Endothelial cell of umbilical vein (primary cell): Measurements from ENCODE around the gene BARD1.

Experiments used
- CTCF ChIP-seq, 2 donors: IDR thresholded peaks; 1 replicate in 1 of 2; 2 replicates in 1 of 2; pipeline ENCODE4 v1.5.1; 2011; ENCODE audit warnings: low read length in 2 of 2, mild to moderate bottlenecking in 2 of 2, moderate library complexity in 2 of 2, control low read depth in 1 of 2, inconsistent platforms in 1 of 2, low read depth in 1 of 2; ENCODE audit not compliant: insufficient read depth in 1 of 2; ENCODE audit errors: extremely low read depth in 1 of 2
- EZH2 ChIP-seq: IDR thresholded peaks from 2 replicates; pipeline ENCODE4 v1.6.1; 2012; ENCODE audit warnings: borderline replicate concordance, low read depth, mild to moderate bottlenecking, moderate library complexity, low read length, inconsistent platforms; ENCODE audit not compliant: severe bottlenecking
- FOS ChIP-seq: IDR thresholded peaks from 2 replicates; pipeline ENCODE4 v1.6.1; 2011; ENCODE audit warnings: mild to moderate bottlenecking, low read length, moderate library complexity, borderline replicate concordance; ENCODE audit not compliant: insufficient read depth
- JUN ChIP-seq: IDR thresholded peaks from 2 replicates; pipeline ENCODE4 v1.6.1; 2011; ENCODE audit warnings: borderline replicate concordance, low read depth; ENCODE audit not compliant: insufficient read length, insufficient read depth
- MAX ChIP-seq: IDR thresholded peaks from 2 replicates; pipeline ENCODE4 v1.6.1; 2011; ENCODE audit not compliant: insufficient read depth, insufficient read length
- MYC ChIP-seq: IDR thresholded peaks from one replicate; pipeline ENCODE4 v1.6.1; 2011; ENCODE audit warnings: mild to moderate bottlenecking, low read depth, low read length
- POLR2A ChIP-seq: IDR thresholded peaks from 2 replicates; pipeline ENCODE4 v1.6.1; 2012; ENCODE audit warnings: low read depth, mild to moderate bottlenecking, control low read depth, low read length
- POLR2AphosphoS5 ChIP-seq: IDR thresholded peaks from 2 replicates; pipeline ENCODE4 v1.6.1; 2012; ENCODE audit warnings: low read depth, mild to moderate bottlenecking, control low read depth, low read length, moderate library complexity; ENCODE audit not compliant: insufficient read depth

- TF ChIP-seq CTCF (IDR thresholded peaks at IDR 0.05; ENCODE audit: extremely low read depth in 1 of 2, insufficient read depth in 1 of 2, low read depth in 1 of 2, low read length in 2 of 2) (no peak), POLR2A (no peak), JUN (no peak), POLR2AphosphoS5 (no peak), MAX (no peak), EZH2 (no peak), MYC (no peak), FOS (no peak)
Observed at GRCh38 chr2:214679736-214680135, 129.7 kb downstream of the BARD1 start.
